Transverse colon (tissue), 4 donors: ENCODE measurements around the gene PMVK. TPM values are rescaled to one million over a fixed set of nuclear protein-coding genes. Genes with fewer than 3 reads are reported as not detected.

Experiments
- DNase-seq: peaks from one replicate; pipeline ENCODE4 v3.0.0-alpha.2; 2019
- H3K27ac ChIP-seq, 4 donors: fragments of 200-600 bp; sonication (generic); 2 replicates each; pipeline ENCODE4 v1.5.1; 2016 to 2018; ENCODE audit warnings: inconsistent platforms in 4 of 4
- H3K27me3 ChIP-seq: fragments of 200-600 bp; sonication (generic); 2 replicates; pipeline ENCODE4 v1.5.1; 2017; ENCODE audit warnings: inconsistent platforms
- H3K36me3 ChIP-seq, 4 donors: fragments of 200-600 bp; sonication (generic); 2 replicates each; pipeline ENCODE4 v1.5.1; 2017 to 2019; ENCODE audit warnings: inconsistent platforms in 4 of 4
- H3K4me1 ChIP-seq, 4 donors: fragments of 200-600 bp; sonication (generic); 2 replicates each; pipeline ENCODE4 v1.5.1; 2017 to 2020; ENCODE audit warnings: inconsistent platforms in 4 of 4
- H3K4me3 ChIP-seq, 4 donors: fragments of 200-600 bp; sonication (generic); 1 replicate in 1 of 4; 2 replicates in 3 of 4; pipeline versions ENCODE4 v1.5.1 to v1.6.1; 2017 to 2019; ENCODE audit warnings: inconsistent platforms in 4 of 4
- H3K9me3 ChIP-seq, 2 donors: fragments of 200-600 bp; sonication (generic); 2 replicates each; pipeline ENCODE4 v1.5.1; 2017 to 2019; ENCODE audit warnings: inconsistent platforms in 2 of 2
- CTCF ChIP-seq, 5 experiments: fragments of 200-600 bp in 3 of 5; fragments of 450-650 bp in 2 of 5; sonication (generic) in 3 of 5; IDR thresholded peaks; 1 replicate in 2 of 5; 2 replicates in 3 of 5; pipeline ENCODE4 v1.5.1; 2016 to 2017; ENCODE audit warnings: antibody characterized with exemption in 5 of 5, inconsistent platforms in 3 of 5, mild to moderate bottlenecking in 2 of 5, moderate library complexity in 1 of 5
- EP300 ChIP-seq: sonication (generic); formaldehyde crosslinking; IDR thresholded peaks from one replicate; pipeline ENCODE4 v1.6.1; 2017; ENCODE audit warnings: antibody characterized with exemption, low read depth
- POLR2A ChIP-seq: fragments of 450-650 bp; IDR thresholded peaks from one replicate; pipeline ENCODE4 v1.6.1; 2016; ENCODE audit warnings: antibody characterized with exemption, mild to moderate bottlenecking, moderate library complexity
- POLR2AphosphoS5 ChIP-seq, 3 donors: sonication (generic); formaldehyde crosslinking; IDR thresholded peaks; one replicate each; pipeline ENCODE4 v1.6.1; 2016; ENCODE audit warnings: antibody characterized with exemption in 3 of 3
- WGBS, 2 donors: methylation state at CpG; one replicate each; pipeline ENCODE4 v1.1.5; 2018; ENCODE audit warnings: low coverage in 1 of 2; 5-methylcytosine and 5-hydroxymethylcytosine counted together
- in situ Hi-C, 4 donors: fragments of 200-750 bp; cut with MboI; loops; one replicate each; pipeline versions ENCODE4 v1.15.0 to v1.15.1; 2017; ENCODE audit warnings: low sequenced_read_pairs in 3 of 4, low pct_ligation_motif_present in 1 of 4, low pct_unique_long_range_greater_than_20kb in 1 of 4
- intact Hi-C: fragments of 100-400 bp; cut with DNase I; formaldehyde crosslinking; loops from one replicate; pipeline ENCODE4 v1.15.1; 2023; ENCODE audit warnings: low total_unique reads
- small RNA-seq, 4 donors: library from RNA; depleted of rRNA; stranded (forward); fragments of <200 nt; gene quantifications; one replicate each; pipeline ENCODE3, GENCODE V24; 2016
- total RNA-seq, 4 donors: library from RNA; depleted of rRNA; stranded (reverse); fragments of >200 nt; gene quantifications; one replicate each; pipeline ENCODE4 v1.1.0, GENCODE V29; 2016

PMVK gene
- total RNA-seq, 4 donors from 2014 or later = 6.0 to 19.9 (median 13.1) TPM

- no peaks in the 10 kb centered on the region for H3K9me3 ChIP-seq
- H3K4me3 ChIP-seq = no peak overlapping the region
- no peak overlapping the region for H3K27ac ChIP-seq
- in situ Hi-C loops = loop anchor here in 2 of 4 donors (10.0 to 25.0 kb wide), 3 partner anchors 214 to 316 kb away; partner anchors contain the start of genes CHRNB2 (in 1 of the 2) and UBE2Q1 (in 1 of the 2)
- H3K36me3 ChIP-seq = no peaks in the 10 kb centered on the region
- intact Hi-C loops = loop anchor here (10.0 kb wide), 2 partner anchors 204 to 314 kb away; partner anchors contain the start of gene CHRNB2
- 23% methylated on average over 17 of the region's 20 CpGs; no CpG with 5 or more reads in 1 of the 2 donors for WGBS, 2 donors
- TF ChIP-seq EP300 (no peak), CTCF (IDR thresholded peaks at IDR 0.05) (peak; percentile 81 to 87 (median 85)), POLR2A (no peak)
- H3K27me3 ChIP-seq = no peaks in the 10 kb centered on the region
- DNase-seq = peak; percentile 80
- peaks cover 0 to 8% (median 3%) of the 10 kb centered on the region in 4 donors for H3K4me1 ChIP-seq
These were observed 58.0 kb downstream of the PMVK start for GRCh38 chr1:154878371-154879037.

DNA sequence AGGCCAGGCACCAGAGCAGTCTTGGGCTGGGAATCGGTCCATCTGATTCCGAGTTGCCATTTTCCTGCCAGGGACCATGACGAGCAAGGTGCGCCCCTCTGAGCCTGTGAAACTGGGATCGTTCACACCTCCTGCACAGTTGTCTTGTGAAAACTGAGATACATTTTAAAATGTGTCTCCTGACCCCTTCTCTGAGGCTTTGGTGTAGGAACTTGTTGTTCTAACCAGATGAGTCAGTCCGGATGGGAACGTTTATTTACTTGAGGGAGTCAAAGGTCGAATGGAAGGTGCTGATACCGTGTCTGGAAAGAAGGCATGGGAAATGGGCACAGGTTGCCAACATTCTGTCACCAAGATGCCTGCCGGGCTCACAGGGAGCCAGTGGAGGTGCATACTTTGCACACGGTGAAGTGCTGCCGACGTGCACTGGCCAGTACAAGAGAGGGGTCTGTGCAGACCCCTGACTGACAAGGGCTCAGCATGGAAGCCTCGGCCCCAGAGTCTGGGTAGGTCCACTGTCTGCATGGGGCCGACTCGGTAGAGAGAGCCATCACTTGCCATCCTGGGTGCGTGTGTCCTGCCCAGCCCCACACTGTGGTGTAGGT lies 59.0 kb downstream of the PMVK start:
- no peak for TF ChIP-seq CTCF (IDR thresholded peaks at IDR 0.05)
- TF ChIP-seq EP300 = no peak
- TF ChIP-seq POLR2A = no peak
- TF ChIP-seq POLR2AphosphoS5 (IDR thresholded peaks at IDR 0.05) = no peak
- Histone ChIP-seq H3K36me3 (no peaks in the 10 kb centered on the region), H3K4me1 (peaks cover 0 to 8% (median 3%) of the 10 kb centered on the region in 4 donors), H3K9me3 (no peaks in the 10 kb centered on the region), H3K27ac (peak overlapping the region in 1 of 4 donors; percentile 30), H3K4me3 (no peak overlapping the region), H3K27me3 (no peaks in the 10 kb centered on the region)
- intact Hi-C loops = loop anchor here (10.0 kb wide), 2 partner anchors 203 to 313 kb away; partner anchors contain the start of gene CHRNB2
- in situ Hi-C loops = loop anchor here in 2 of 4 donors (10.0 to 25.0 kb wide), 3 partner anchors 213 to 315 kb away; partner anchors contain the start of genes CHRNB2 (in 1 of the 2) and UBE2Q1 (in 1 of the 2)
- DNase-seq = no peak
- 73% methylated on average over 14 of the region's 17 CpGs; no CpG with 5 or more reads in 1 of the 2 donors for WGBS, 2 donors

GRCh38 chr1:154876842-154877369 lies 59.6 kb downstream of the PMVK start:
- H3K27me3 ChIP-seq = no peaks in the 10 kb centered on the region
- peak overlapping the region in 1 of 4 donors; percentile 30 for H3K27ac ChIP-seq
- in situ Hi-C loops (loop anchor here in 2 of 4 donors (10.0 to 25.0 kb wide), 3 partner anchors 212 to 315 kb away; partner anchors contain the start of genes CHRNB2 (in 1 of the 2) and UBE2Q1 (in 1 of the 2)), intact Hi-C loops (loop anchor here (10.0 kb wide), 2 partner anchors 202 to 312 kb away; partner anchors contain the start of gene CHRNB2)
- TF ChIP-seq POLR2A (no peak), CTCF (IDR thresholded peaks at IDR 0.05) (no peak), EP300 (no peak), POLR2AphosphoS5 (IDR thresholded peaks at IDR 0.05) (no peak)
- no peaks in the 10 kb centered on the region for H3K9me3 ChIP-seq
- H3K4me1 ChIP-seq = peaks cover 0 to 8% (median 3%) of the 10 kb centered on the region in 4 donors
- no peak overlapping the region for H3K4me3 ChIP-seq
- no peak for DNase-seq
- no peaks in the 10 kb centered on the region for H3K36me3 ChIP-seq
- 50 to 61% methylated on average over 1 to 3 of the region's 3 CpGs for WGBS, 2 donors

Small RNA genes within 50 kb of the gene (small RNA-seq; reads per million reads assigned to genes)
- gene MIR4258 (0 reads per million in 4 donors), gene RF00017 (0 reads per million in 4 donors)

Other genes starting within 250 kb of the PMVK start
- 1 to 10 TPM; 2.3 to 5.0 (median 3.5) TPM for gene KCNN3, start 66.4 kb downstream of the PMVK start, total RNA-seq
- 10 to 100 TPM; 54.1 to 94.1 (median 83.6) TPM for gene PBXIP1, start 19.4 kb upstream of the PMVK start, total RNA-seq
- gene PYGO2, start 25.1 kb upstream of the PMVK start, total RNA-seq = 10 to 100 TPM; 23.3 to 63.7 (median 29.0) TPM
- gene SHC1, start 34.0 kb upstream of the PMVK start, total RNA-seq = 100 to 1,000 TPM in 2 of 4 donors, 10 to 100 TPM in 2; 71.1 to 149 (median 92.0) TPM
- gene CKS1B, start 38.0 kb upstream of the PMVK start, total RNA-seq = 10 to 100 TPM in 3 of 4 donors, not detected in 1; 28.9 to 41.4 (median 35.2) TPM
- 10 to 100 TPM; 32.7 to 42.4 (median 36.0) TPM for gene FLAD1, start 46.6 kb upstream of the PMVK start, total RNA-seq
- gene LENEP, start 56.9 kb upstream of the PMVK start, total RNA-seq = not detected
- 100 to 1,000 TPM in 3 of 4 donors, 10 to 100 TPM in 1; 85.2 to 513 (median 272) TPM for gene ZBTB7B, start 66.1 kb upstream of the PMVK start, total RNA-seq
- 1 to 10 TPM in 3 of 4 donors, not detected in 1; 1.9 to 4.6 (median 4.5) TPM for gene DCST2, start 97.1 kb upstream of the PMVK start, total RNA-seq
- gene DCST1, start 97.1 kb upstream of the PMVK start, total RNA-seq = under 1 TPM in 2 of 4 donors, not detected in 2; 0.32 to 0.41 TPM
- 100 to 1,000 TPM in 3 of 4 donors, 10 to 100 TPM in 1; 90.6 to 196 (median 115) TPM for gene ADAM15, start 114.6 kb upstream of the PMVK start, total RNA-seq
- gene EFNA4, start 127.0 kb upstream of the PMVK start, total RNA-seq = 10 to 100 TPM; 18.3 to 57.2 (median 37.2) TPM
- 1 to 10 TPM; 3.4 to 7.9 (median 7.2) TPM for gene EFNA3, start 142.1 kb upstream of the PMVK start, total RNA-seq
- 100 to 1,000 TPM in 1 of 4 donors, 10 to 100 TPM in 3; 18.5 to 108 (median 62.7) TPM for gene EFNA1, start 191.2 kb upstream of the PMVK start, total RNA-seq
- 100 to 1,000 TPM in 1 of 4 donors, 10 to 100 TPM in 2, 1 to 10 TPM in 1; 5.2 to 199 (median 44.4) TPM for gene SLC50A1, start 199.1 kb upstream of the PMVK start, total RNA-seq
- gene DPM3, start 203.8 kb upstream of the PMVK start, total RNA-seq = 100 to 1,000 TPM in 1 of 4 donors, 10 to 100 TPM in 2, 1 to 10 TPM in 1; 7.2 to 130 (median 62.6) TPM
- gene KRTCAP2, start 236.6 kb upstream of the PMVK start, total RNA-seq = 100 to 1,000 TPM; 106 to 240 (median 131) TPM
- under 1 TPM in 2 of 4 donors, not detected in 2; 0.41 to 0.48 TPM for gene TRIM46, start 237.1 kb upstream of the PMVK start, total RNA-seq